ENCODE results near the gene FAM177B. TPM values are rescaled to one million over a fixed set of nuclear protein-coding genes. Genes with fewer than 3 reads are reported as not detected.
"Not testable (repeated sequence)": the region's sequence is repeated elsewhere in the genome, so short reads cannot be mapped to it uniquely, and the experiment has no call there.

The FAM177B gene
- total RNA-seq, 4 donors from 2014 or later = 0.33 TPM; not detected in 3

DNA sequence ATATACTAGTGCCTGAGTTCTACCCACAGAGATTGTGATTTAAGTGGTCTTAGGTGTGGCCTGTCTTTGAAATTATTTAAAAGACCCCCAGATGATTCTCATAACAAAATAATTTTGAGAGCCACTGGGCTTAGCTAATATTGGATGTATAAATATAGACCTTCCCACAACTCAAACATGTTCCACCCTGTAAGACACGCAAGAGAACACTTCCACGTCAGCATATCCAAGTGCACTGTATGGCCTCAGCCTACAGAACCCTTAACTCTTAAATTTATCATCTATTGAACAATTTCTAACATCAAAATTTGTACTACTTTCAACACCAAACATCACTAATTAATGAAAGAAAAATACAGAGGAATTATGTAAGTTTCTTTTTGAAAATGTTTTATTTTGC, 2.5 kb downstream of the FAM177B start:
- H3K36me3 ChIP-seq = peaks cover 4 to 8% of the 10 kb centered on the region in 2 donors
- no peaks in the 10 kb centered on the region for H3K9me3 ChIP-seq
- no peak for DNase-seq
- H3K27me3 ChIP-seq = no peaks in the 10 kb centered on the region
- 93 to 95% methylated on average over 2 of the region's 2 CpGs for WGBS, 2 donors
- no peak for TF ChIP-seq POLR2A (IDR thresholded peaks at IDR 0.05)
- TF ChIP-seq, protein P1, sequence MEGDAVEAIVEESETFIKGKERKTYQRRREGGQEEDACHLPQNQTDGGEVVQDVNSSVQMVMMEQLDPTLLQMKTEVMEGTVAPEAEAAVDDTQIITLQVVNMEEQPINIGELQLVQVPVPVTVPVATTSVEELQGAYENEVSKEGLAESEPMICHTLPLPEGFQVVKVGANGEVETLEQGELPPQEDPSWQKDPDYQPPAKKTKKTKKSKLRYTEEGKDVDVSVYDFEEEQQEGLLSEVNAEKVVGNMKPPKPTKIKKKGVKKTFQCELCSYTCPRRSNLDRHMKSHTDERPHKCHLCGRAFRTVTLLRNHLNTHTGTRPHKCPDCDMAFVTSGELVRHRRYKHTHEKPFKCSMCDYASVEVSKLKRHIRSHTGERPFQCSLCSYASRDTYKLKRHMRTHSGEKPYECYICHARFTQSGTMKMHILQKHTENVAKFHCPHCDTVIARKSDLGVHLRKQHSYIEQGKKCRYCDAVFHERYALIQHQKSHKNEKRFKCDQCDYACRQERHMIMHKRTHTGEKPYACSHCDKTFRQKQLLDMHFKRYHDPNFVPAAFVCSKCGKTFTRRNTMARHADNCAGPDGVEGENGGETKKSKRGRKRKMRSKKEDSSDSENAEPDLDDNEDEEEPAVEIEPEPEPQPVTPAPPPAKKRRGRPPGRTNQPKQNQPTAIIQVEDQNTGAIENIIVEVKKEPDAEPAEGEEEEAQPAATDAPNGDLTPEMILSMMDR (IDR thresholded peaks at IDR 0.05) = no peak
- no peak overlapping the region for H3K4me3 ChIP-seq (replicated peaks in 1 of 3)
- H3K27ac ChIP-seq = no peak overlapping the region
- no peaks in the 10 kb centered on the region for H3K4me1 ChIP-seq
- intact Hi-C loops (cut with DNase I) = loop anchor here (5.0 kb wide), 1 partner anchor 343 kb away; no protein-coding TSS in a partner anchor

DNA sequence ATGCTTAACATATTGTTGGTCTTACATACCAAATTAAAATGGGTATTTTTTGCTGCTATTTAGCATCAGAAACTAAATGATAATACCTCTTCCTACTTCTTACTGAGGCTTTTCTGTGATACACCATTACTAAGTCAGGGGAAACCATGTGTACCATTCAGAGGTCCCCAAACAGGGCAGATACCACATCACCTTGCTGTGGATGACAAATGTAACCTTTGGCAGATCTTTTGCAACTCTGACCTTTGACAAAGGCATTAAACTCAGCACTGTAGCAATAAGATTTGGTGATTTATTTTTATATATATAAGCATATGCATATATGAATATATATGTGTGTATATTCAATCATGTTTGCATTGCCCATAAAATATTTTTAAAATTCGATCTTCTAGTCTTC, 2.9 kb downstream of the FAM177B start:
- Histone ChIP-seq H3K4me3 (replicated peaks in 1 of 3) (no peak overlapping the region), H3K27me3 (no peaks in the 10 kb centered on the region), H3K27ac (no peak overlapping the region), H3K9me3 (no peaks in the 10 kb centered on the region), H3K36me3 (peaks cover 0 to 3% of the 10 kb centered on the region in 2 donors), H3K4me1 (no peaks in the 10 kb centered on the region)
- TF ChIP-seq, protein P1 (IDR thresholded peaks at IDR 0.05) = no peak
- TF ChIP-seq POLR2A (IDR thresholded peaks at IDR 0.05) = no peak
- 80 to 83% methylated on average over 1 of the region's 1 CpG for WGBS, 2 donors
- intact Hi-C loops (cut with DNase I) = loop anchor here (5.0 kb wide), 1 partner anchor 342 kb away; no protein-coding TSS in a partner anchor
- no peak for DNase-seq

DNA sequence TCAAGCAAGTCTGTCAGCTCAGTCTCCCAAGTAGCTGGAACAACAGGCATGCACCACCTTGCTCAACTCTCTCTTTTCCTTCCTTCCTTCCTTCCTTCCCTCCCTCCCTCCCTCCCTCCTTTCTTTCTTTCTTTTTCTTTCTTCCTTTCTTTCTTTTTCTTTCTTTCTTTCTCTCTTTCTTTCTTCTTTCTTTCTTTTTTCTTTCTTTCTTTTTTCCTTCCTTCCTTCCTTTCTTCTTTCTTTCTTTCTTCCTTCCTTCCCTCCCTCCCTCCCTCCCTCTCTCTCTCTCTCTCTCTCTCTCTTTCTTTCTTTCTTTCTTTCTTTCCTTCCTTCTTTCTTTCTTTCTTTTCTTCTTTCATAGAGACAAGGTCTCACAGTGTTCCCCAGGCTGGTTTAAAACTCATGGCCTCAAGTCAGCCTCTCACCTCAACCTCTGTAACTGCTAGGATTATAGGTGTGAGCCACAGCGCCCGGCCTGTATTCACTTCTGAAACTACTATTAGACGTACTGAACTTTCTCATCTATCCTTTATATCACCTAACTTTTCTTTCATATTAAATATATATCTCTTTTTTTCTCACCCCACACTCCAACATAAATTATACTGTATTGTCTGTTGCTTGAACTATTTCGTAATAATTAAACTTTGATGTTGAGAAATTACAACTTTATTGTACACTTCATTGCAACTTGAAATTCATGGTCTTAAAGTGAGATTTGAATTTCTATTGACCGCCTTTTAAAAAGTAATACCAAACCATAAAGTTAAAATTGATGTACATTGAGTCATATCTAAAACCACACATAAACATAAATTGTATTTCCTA, 4.8 kb downstream of the FAM177B start:
- H3K36me3 ChIP-seq; H3K27ac ChIP-seq; intact Hi-C loops (cut with DNase I); H3K27me3 ChIP-seq; DNase-seq; H3K9me3 ChIP-seq; H3K4me1 ChIP-seq; H3K4me3 ChIP-seq (replicated peaks in 1 of 3): not testable (repeated sequence)
- 93 to 94% methylated on average over 5 of the region's 5 CpGs for WGBS, 2 donors

DNA sequence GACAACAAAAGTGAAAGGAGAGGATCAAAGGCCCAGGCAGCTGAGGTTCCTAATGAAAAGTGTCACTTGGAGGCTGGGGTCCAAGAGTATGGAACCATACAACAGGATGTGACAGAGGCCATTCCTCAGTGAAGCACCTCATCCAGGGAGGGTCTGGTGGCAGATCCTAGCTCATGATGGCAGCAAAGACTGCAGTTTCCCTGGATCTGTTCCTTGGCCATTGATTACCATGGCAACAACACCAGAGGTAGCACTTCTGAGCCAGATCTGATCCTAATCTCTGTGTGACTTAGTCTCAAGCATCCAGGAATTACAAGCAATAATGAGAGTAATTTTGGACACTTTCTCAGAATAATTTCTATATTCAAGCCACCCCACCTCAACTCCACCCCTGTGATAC, 12.9 kb downstream of the FAM177B start:
- H3K27ac ChIP-seq = no peak overlapping the region
- no peaks in the 10 kb centered on the region for H3K36me3 ChIP-seq
- no peaks in the 10 kb centered on the region for H3K27me3 ChIP-seq
- H3K9me3 ChIP-seq = no peaks in the 10 kb centered on the region
- TF ChIP-seq POLR2A (IDR thresholded peaks at IDR 0.05) = no peak
- TF ChIP-seq, protein P1 (IDR thresholded peaks at IDR 0.05) = no peak
- DNase-seq = no peak
- H3K4me1 ChIP-seq = no peaks in the 10 kb centered on the region
- intact Hi-C loops (cut with DNase I) = no loop called here
- no peak overlapping the region for H3K4me3 ChIP-seq (replicated peaks in 1 of 3)

DNA sequence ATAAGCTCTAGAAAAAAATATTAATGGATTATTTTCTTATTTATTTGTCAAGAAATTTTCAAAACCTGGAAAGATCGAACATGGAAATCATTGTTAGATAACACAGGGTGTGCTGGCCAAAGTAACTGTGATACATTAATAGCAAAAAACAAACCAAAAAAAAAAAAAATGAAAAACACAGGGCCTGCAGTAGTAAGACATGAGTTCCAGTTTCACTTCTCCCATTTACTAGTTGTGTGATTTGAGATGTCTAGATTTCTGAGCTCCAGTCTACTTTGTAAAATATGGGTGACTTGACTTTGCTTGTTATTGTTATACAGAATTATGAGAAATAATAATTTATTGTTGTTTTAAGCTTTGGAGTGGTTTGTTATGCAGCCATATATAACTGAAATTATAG, 13.6 kb downstream of the FAM177B start:
- DNase-seq = no peak
- Histone ChIP-seq H3K9me3 (no peaks in the 10 kb centered on the region), H3K27ac (no peak overlapping the region), H3K36me3 (no peaks in the 10 kb centered on the region), H3K27me3 (no peaks in the 10 kb centered on the region), H3K4me1 (no peaks in the 10 kb centered on the region), H3K4me3 (replicated peaks in 1 of 3) (no peak overlapping the region)
- 81 to 84% methylated on average over 1 of the region's 1 CpG for whole genome bisulfite sequencing, 2 donors
- intact Hi-C loops (cut with DNase I) = no loop called here
- no peak for TF ChIP-seq POLR2A (IDR thresholded peaks at IDR 0.05)
- TF ChIP-seq, protein P1 (IDR thresholded peaks at IDR 0.05) = no peak

Data from thyroid gland (tissue), 4 donors.